IPS-18c (cell line): ENCODE results near the gene CRACR2A.

Experiments used
- H3K4me3 ChIP-seq: 2 replicates; pipeline ENCODE4 v1.7.0; 2013; ENCODE audit warnings: low read depth, mild to moderate bottlenecking, low read length, moderate library complexity; ENCODE audit not compliant: insufficient read depth
- H3K9me3 ChIP-seq: one replicate; pipeline ENCODE4 v1.6.1; 2013; ENCODE audit warnings: mild to moderate bottlenecking, low read length, moderate library complexity; ENCODE audit not compliant: control insufficient read depth, insufficient read depth

The CRACR2A gene

GRCh38 chr12:3732901-3733300 is 20.0 kb downstream of the CRACR2A start:
- no peak overlapping the region for H3K4me3 ChIP-seq

GRCh38 chr12:3730111-3730510 is 22.8 kb downstream of the CRACR2A start:
- Histone ChIP-seq H3K9me3 (no peaks in the 10 kb centered on the region), H3K4me3 (no peak overlapping the region)

More at GRCh38 chr12:3732901-3733300, 20.0 kb downstream of the CRACR2A start:
- H3K9me3 ChIP-seq = no peaks in the 10 kb centered on the region

- Histone ChIP-seq H3K4me3 (no peak overlapping the region), H3K9me3 (no peaks in the 10 kb centered on the region)
Measured at GRCh38 chr12:3728686-3729085, 24.2 kb downstream of the CRACR2A start.

GRCh38 chr12:3727877-3728632 is 24.9 kb downstream of the CRACR2A start:
- no peak overlapping the region for H3K4me3 ChIP-seq
- H3K9me3 ChIP-seq = no peaks in the 10 kb centered on the region

- Histone ChIP-seq H3K9me3 (no peaks in the 10 kb centered on the region), H3K4me3 (no peak overlapping the region)
Measured at GRCh38 chr12:3727354-3727753, 25.6 kb downstream of the CRACR2A start.

GRCh38 chr12:3726456-3726855 is 26.5 kb downstream of the CRACR2A start:
- Histone ChIP-seq H3K4me3 (no peak overlapping the region), H3K9me3 (no peaks in the 10 kb centered on the region)

- H3K4me3 ChIP-seq = no peak overlapping the region
Measured at GRCh38 chr12:3725388-3726115, 27.4 kb downstream of the CRACR2A start.

GRCh38 chr12:3723916-3724805 is 28.7 kb downstream of the CRACR2A start:
- no peaks in the 10 kb centered on the region for H3K9me3 ChIP-seq

More at GRCh38 chr12:3725388-3726115, 27.4 kb downstream of the CRACR2A start:
- H3K9me3 ChIP-seq = no peaks in the 10 kb centered on the region

GRCh38 chr12:3722368-3722767 is 30.5 kb downstream of the CRACR2A start:
- H3K4me3 ChIP-seq = no peak overlapping the region

More at GRCh38 chr12:3723916-3724805, 28.7 kb downstream of the CRACR2A start:
- H3K4me3 ChIP-seq = no peak overlapping the region

GRCh38 chr12:3720772-3721171 is 32.1 kb downstream of the CRACR2A start:
- no peak overlapping the region for H3K4me3 ChIP-seq
- H3K9me3 ChIP-seq = no peaks in the 10 kb centered on the region

More at GRCh38 chr12:3722368-3722767, 30.5 kb downstream of the CRACR2A start:
- no peaks in the 10 kb centered on the region for H3K9me3 ChIP-seq

GRCh38 chr12:3718100-3718499 is 34.8 kb downstream of the CRACR2A start:
- H3K4me3 ChIP-seq = no peak overlapping the region
- no peaks in the 10 kb centered on the region for H3K9me3 ChIP-seq

- Histone ChIP-seq H3K4me3 (no peak overlapping the region), H3K9me3 (no peaks in the 10 kb centered on the region)
Measured at GRCh38 chr12:3717283-3717898, 35.5 kb downstream of the CRACR2A start.

GRCh38 chr12:3715999-3716398 is 36.9 kb downstream of the CRACR2A start:
- H3K9me3 ChIP-seq = no peaks in the 10 kb centered on the region
- H3K4me3 ChIP-seq = no peak overlapping the region

GRCh38 chr12:3713947-3714346 is 39.0 kb downstream of the CRACR2A start:
- Histone ChIP-seq H3K4me3 (no peak overlapping the region; the same call in 1 of the 2 replicates), H3K9me3 (no peaks in the 10 kb centered on the region)

GRCh38 chr12:3713483-3713882 is 39.4 kb downstream of the CRACR2A start:
- Histone ChIP-seq H3K4me3 (no peak overlapping the region), H3K9me3 (no peaks in the 10 kb centered on the region)

- H3K4me3 ChIP-seq = no peak overlapping the region
- no peaks in the 10 kb centered on the region for H3K9me3 ChIP-seq
Measured at GRCh38 chr12:3712209-3712992, 40.5 kb downstream of the CRACR2A start.
